T-helper 2 cell treated with Interferon-gamma antibody and Interleukin-4, amounts not matched to agents 5 μg/mL and 100 μg/mL, for 36 hours (primary cell): ENCODE results near the gene PLXNA4.

ENCODE experiments used
- DNase-seq: peaks from one replicate; pipeline ENCODE4 v3.0.0; 2021; ENCODE audit warnings: low spot score
- H3K27ac Mint-ChIP-seq: one replicate; pipeline ENCODE4 v1.8.0; 2021; ENCODE audit warnings: mild to moderate bottlenecking, mixed read lengths
- H3K27me3 Mint-ChIP-seq: one replicate; pipeline ENCODE4 v1.8.0; 2021; ENCODE audit warnings: low read depth, mixed read lengths
- H3K36me3 Mint-ChIP-seq: one replicate; pipeline ENCODE4 v1.8.0; 2021; ENCODE audit warnings: low read depth, mixed read lengths
- H3K4me1 Mint-ChIP-seq: one replicate; pipeline ENCODE4 v1.8.0; 2021; ENCODE audit warnings: low read depth, mixed read lengths
- H3K4me3 Mint-ChIP-seq: one replicate; pipeline ENCODE4 v1.8.0; 2022; ENCODE audit warnings: mild to moderate bottlenecking, moderate library complexity, mixed read lengths
- H3K9me3 Mint-ChIP-seq: one replicate; pipeline ENCODE4 v1.8.0; 2021; ENCODE audit warnings: mixed read lengths

The PLXNA4 gene

DNA sequence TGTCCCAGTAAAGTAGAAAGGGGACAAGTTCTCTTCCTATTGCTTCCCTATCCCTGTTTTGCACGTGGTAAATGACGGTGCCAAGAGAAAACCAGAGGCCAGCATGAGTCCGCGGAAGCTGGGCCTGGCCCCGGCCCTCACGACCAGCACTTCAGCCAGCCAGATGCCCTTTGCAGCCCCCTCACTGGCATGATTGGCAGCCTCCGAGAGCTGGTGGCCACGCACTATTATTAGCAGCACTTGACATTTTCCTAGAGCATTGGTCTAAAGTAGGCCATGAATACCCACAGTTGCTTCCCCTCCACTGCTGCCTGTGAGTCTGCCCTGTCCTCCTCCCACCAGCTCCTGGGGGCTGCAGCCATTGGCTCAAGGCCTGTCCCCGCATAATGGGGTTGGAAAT lies 369.1 kb downstream of the PLXNA4 start:
- H3K9me3 Mint-ChIP-seq = no peaks in the 10 kb centered on the region
- H3K27ac Mint-ChIP-seq = no peak overlapping the region
- H3K36me3 Mint-ChIP-seq = no peaks in the 10 kb centered on the region
- no peaks in the 10 kb centered on the region for H3K4me1 Mint-ChIP-seq
- no peaks in the 10 kb centered on the region for H3K27me3 Mint-ChIP-seq
- no peak overlapping the region for H3K4me3 Mint-ChIP-seq
- DNase-seq = no peak

DNA sequence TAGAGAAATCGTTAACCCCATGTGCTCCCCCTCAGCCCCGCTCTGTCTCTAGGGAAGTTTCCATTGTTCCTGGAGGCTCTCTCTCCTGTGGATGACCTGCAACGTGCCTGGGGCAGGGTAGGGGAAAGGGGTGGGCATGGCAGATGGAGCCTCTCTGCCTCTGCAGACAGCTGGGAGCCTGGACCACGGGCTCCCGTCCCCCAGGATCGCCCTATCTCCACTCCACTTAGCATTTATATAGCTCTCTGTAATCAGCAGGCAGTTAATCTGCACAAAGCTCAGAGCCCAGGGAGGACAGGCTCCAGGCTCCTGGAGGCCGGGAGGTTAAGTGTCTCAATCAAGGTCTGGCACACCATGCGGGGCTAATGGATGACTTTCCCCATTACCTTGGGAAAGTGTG lies 369.7 kb downstream of the PLXNA4 start:
- no peak overlapping the region for H3K27ac Mint-ChIP-seq
- H3K4me1 Mint-ChIP-seq = no peaks in the 10 kb centered on the region
- H3K36me3 Mint-ChIP-seq = no peaks in the 10 kb centered on the region
- H3K9me3 Mint-ChIP-seq = no peaks in the 10 kb centered on the region
- no peak overlapping the region for H3K4me3 Mint-ChIP-seq
- no peaks in the 10 kb centered on the region for H3K27me3 Mint-ChIP-seq
- DNase-seq = no peak

DNA sequence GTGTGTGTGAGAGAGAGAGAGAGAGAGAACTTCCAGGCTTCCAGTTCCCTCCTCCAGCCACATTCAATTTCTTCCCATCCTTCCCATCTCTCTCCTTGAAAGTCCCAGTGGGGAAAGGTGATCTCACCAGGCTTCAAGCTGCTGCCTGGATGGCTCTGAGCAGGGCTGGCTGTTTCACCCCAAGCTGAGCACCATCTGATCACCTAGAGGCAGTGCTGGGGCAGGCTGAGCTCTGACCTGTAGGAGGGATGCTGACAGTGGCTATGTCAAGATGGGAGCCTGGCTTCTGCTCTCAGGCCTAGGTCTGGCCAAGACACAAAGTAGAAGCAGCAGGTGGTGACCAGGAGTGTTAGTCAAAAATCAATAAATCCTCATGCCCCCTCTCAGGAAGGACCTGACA lies 370.8 kb downstream of the PLXNA4 start:
- H3K4me3 Mint-ChIP-seq = no peak overlapping the region
- no peak overlapping the region for H3K27ac Mint-ChIP-seq
- H3K36me3 Mint-ChIP-seq = no peaks in the 10 kb centered on the region
- DNase-seq = no peak
- no peaks in the 10 kb centered on the region for H3K27me3 Mint-ChIP-seq
- no peaks in the 10 kb centered on the region for H3K9me3 Mint-ChIP-seq
- no peaks in the 10 kb centered on the region for H3K4me1 Mint-ChIP-seq

GRCh38 chr7:132203021-132203420 lies 373.2 kb downstream of the PLXNA4 start:
- DNase-seq = no peak
- Mint-ChIP-seq H3K9me3 (no peaks in the 10 kb centered on the region), H3K4me1 (no peaks in the 10 kb centered on the region), H3K27me3 (no peaks in the 10 kb centered on the region), H3K27ac (no peak overlapping the region), H3K4me3 (no peak overlapping the region), H3K36me3 (no peaks in the 10 kb centered on the region)

GRCh38 chr7:132202541-132202940 lies 373.7 kb downstream of the PLXNA4 start:
- H3K27me3 Mint-ChIP-seq = peaks cover under 1% of the 10 kb centered on the region
- H3K27ac Mint-ChIP-seq = no peak overlapping the region
- H3K4me1 Mint-ChIP-seq = no peaks in the 10 kb centered on the region
- no peak for DNase-seq
- H3K9me3 Mint-ChIP-seq = no peaks in the 10 kb centered on the region
- H3K4me3 Mint-ChIP-seq = no peak overlapping the region
- no peaks in the 10 kb centered on the region for H3K36me3 Mint-ChIP-seq

DNA sequence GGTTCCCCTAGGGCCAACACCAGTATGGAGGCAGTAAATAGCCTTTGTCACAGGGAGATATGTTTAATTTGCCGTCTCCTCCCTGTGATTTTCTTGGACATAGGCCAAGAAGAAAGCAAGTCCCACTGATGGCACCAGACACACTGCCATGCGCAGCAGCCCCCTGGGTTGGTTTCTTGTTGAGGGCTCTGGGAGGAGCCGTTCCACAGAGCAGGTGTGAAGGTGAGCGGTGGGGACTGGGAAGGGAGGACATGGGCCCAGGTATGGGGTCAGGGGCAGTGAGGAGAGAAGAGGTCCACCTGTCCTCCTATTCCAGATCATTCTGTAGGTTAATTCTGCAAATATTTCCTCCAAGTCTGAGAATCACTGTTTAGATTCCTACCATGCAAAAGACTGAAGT lies 376.1 kb downstream of the PLXNA4 start:
- Mint-ChIP-seq H3K27ac (no peak overlapping the region), H3K4me3 (no peak overlapping the region), H3K36me3 (no peaks in the 10 kb centered on the region), H3K9me3 (no peaks in the 10 kb centered on the region), H3K27me3 (peaks cover 11% of the 10 kb centered on the region), H3K4me1 (no peaks in the 10 kb centered on the region)
- no peak for DNase-seq

- Mint-ChIP-seq H3K9me3 (no peaks in the 10 kb centered on the region), H3K27me3 (peaks cover 11% of the 10 kb centered on the region), H3K4me3 (no peak overlapping the region), H3K27ac (no peak overlapping the region), H3K36me3 (no peaks in the 10 kb centered on the region), H3K4me1 (no peaks in the 10 kb centered on the region)
- no peak for DNase-seq
These were observed 376.6 kb downstream of the PLXNA4 start for GRCh38 chr7:132199626-132200025.

- Mint-ChIP-seq H3K36me3 (no peaks in the 10 kb centered on the region), H3K27me3 (peaks cover 11% of the 10 kb centered on the region), H3K9me3 (no peaks in the 10 kb centered on the region), H3K27ac (no peak overlapping the region), H3K4me3 (no peak overlapping the region), H3K4me1 (no peaks in the 10 kb centered on the region)
- DNase-seq = no peak
These were observed 378.5 kb downstream of the PLXNA4 start for GRCh38 chr7:132197772-132198171.

GRCh38 chr7:132193898-132194297 lies 382.4 kb downstream of the PLXNA4 start:
- no peak overlapping the region for H3K4me3 Mint-ChIP-seq

GRCh38 chr7:132192809-132193208 lies 383.5 kb downstream of the PLXNA4 start:
- DNase-seq = no peak
- Mint-ChIP-seq H3K9me3 (no peaks in the 10 kb centered on the region), H3K4me3 (no peak overlapping the region), H3K27me3 (peaks cover 11% of the 10 kb centered on the region), H3K27ac (no peak overlapping the region), H3K36me3 (no peaks in the 10 kb centered on the region), H3K4me1 (no peaks in the 10 kb centered on the region)

More at GRCh38 chr7:132193898-132194297, 382.4 kb downstream of the PLXNA4 start:
- Mint-ChIP-seq H3K27ac (no peak overlapping the region), H3K36me3 (no peaks in the 10 kb centered on the region), H3K9me3 (no peaks in the 10 kb centered on the region), H3K4me1 (no peaks in the 10 kb centered on the region), H3K27me3 (peaks cover 11% of the 10 kb centered on the region)
- no peak for DNase-seq

GRCh38 chr7:132191418-132191817 lies 384.9 kb downstream of the PLXNA4 start:
- Mint-ChIP-seq H3K36me3 (peaks cover 3% of the 10 kb centered on the region), H3K4me3 (no peak overlapping the region), H3K9me3 (peaks cover 11% of the 10 kb centered on the region), H3K27me3 (peaks cover 9% of the 10 kb centered on the region), H3K27ac (no peak overlapping the region), H3K4me1 (no peaks in the 10 kb centered on the region)
- DNase-seq = no peak

DNA sequence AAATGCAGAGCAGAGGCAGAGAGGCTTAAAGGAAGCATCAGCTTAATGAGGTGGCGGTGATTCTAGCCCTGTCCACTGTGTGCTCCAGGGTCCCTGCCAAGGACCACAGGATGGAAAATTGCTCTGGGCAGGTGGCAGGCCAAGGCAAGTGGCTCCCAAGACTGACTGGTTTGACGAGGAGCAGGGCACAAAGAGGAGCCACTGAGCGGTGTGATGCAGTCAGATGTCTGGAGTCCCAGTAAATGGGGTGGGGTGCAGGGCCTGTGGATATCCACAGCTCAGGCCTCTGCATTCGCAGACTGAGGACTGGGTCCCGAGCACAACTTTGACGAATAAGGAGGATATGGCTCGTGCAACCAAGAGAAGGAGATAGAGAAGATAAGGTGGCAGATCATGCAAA lies 385.6 kb downstream of the PLXNA4 start:
- H3K27me3 Mint-ChIP-seq = peaks cover 5% of the 10 kb centered on the region
- H3K9me3 Mint-ChIP-seq = peaks cover 11% of the 10 kb centered on the region
- no peaks in the 10 kb centered on the region for H3K4me1 Mint-ChIP-seq
- DNase-seq = no peak
- H3K4me3 Mint-ChIP-seq = no peak overlapping the region
- H3K36me3 Mint-ChIP-seq = peaks cover 3% of the 10 kb centered on the region
- H3K27ac Mint-ChIP-seq = no peak overlapping the region

DNA sequence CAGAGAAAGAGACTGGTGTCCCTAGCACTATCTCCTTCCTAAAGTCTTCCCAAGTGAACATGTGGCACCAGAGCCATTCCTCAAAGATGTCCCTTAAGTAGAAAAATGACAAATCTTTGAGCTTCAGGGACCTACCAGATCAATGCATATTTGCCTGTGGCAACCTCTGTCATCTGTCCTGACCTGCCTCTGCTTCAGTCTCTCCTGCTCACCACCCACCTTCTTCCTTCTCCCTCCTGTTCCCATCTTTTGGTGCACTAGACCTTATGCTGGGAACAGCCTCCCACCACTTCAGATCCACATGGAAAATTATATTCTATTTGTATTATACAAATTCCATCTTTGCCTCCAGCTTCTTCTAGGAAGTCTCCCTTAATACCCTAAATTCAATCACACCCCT lies 386.4 kb downstream of the PLXNA4 start:
- H3K9me3 Mint-ChIP-seq = peaks cover 11% of the 10 kb centered on the region
- no peaks in the 10 kb centered on the region for H3K27me3 Mint-ChIP-seq
- no peaks in the 10 kb centered on the region for H3K4me1 Mint-ChIP-seq
- no peak overlapping the region for H3K27ac Mint-ChIP-seq
- peaks cover 3% of the 10 kb centered on the region for H3K36me3 Mint-ChIP-seq
- no peak overlapping the region for H3K4me3 Mint-ChIP-seq
- DNase-seq = no peak

DNA sequence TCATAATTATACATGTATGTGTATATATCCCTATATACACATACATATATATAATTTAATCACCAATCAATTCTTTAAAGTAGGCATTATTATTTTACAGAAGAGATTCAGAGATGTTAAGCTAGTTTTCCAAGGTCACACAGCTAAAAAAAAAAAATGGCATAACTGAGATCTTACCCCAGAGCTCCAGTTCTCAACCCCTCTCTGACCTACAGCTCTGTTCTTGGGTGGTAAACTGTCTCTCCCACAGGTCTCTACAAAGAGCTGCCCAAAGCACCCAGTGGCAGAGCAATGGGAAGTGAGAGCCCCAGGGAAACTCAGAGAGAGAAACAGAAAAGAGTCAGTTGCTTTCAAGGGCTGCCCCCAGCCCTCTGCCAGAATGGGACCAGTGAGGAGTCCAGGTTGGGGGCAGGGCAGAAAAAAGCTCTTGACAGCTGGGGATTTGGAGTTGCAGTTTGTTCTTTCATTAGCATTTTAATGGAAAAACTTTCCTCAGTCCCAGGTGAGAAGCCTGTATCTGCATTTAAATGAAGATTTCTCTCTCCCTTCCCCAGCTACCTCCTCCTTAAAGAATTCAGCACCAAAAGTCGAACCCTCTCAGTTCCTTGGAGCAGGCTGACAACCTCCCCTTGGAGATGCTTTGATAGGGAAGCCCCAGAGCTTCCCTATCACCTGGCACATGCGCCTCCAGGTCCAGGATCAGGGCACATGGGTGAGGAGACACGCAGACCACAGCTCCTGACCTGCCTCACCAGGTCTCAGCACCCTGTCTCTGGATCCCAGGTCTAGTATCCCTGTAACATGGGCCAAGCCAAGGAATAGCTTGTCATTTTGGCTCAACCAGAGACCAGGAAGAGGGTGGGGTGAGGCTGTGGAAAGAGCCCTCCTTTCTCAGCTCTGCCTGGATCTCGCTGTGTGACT lies 388.1 kb downstream of the PLXNA4 start:
- Mint-ChIP-seq H3K27ac (no peak overlapping the region), H3K9me3 (peaks cover 11% of the 10 kb centered on the region), H3K27me3 (no peaks in the 10 kb centered on the region), H3K36me3 (peaks cover 3% of the 10 kb centered on the region), H3K4me1 (no peaks in the 10 kb centered on the region), H3K4me3 (no peak overlapping the region)
- DNase-seq = no peak

- no peaks in the 10 kb centered on the region for H3K27me3 Mint-ChIP-seq
- H3K36me3 Mint-ChIP-seq = peaks cover 3% of the 10 kb centered on the region
- no peak for DNase-seq
- no peaks in the 10 kb centered on the region for H3K4me1 Mint-ChIP-seq
- no peak overlapping the region for H3K27ac Mint-ChIP-seq
- peaks cover 11% of the 10 kb centered on the region for H3K9me3 Mint-ChIP-seq
- H3K4me3 Mint-ChIP-seq = no peak overlapping the region
These were observed 388.9 kb downstream of the PLXNA4 start for GRCh38 chr7:132187391-132187790.
